ENCODE results near the gene PEMT.
"Not testable (repeated sequence)": the region's sequence is repeated elsewhere in the genome, so short reads cannot be mapped to it uniquely, and the experiment has no call there.

The PEMT gene

DNA sequence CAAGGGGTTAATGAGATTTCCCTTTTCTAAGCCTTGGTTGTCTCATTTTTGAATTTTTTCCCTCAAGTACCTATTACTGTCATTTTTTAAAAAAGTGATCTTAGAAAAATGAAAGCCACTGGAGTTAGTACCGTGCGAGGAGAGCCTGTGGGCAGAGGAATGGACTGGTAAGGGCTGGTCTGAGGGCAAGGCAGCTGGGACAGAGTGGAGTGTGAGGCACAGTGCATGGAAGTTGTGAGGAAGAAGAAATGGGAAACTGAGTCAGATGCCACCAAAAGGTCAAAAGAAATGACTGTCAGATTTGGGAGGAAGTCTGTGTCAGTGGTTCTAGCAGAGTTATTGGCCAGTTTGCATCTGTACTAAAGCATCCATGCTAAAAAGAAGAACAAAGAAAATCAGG is 103.5 kb downstream of the PEMT start:
- no peak for DNase-seq (ENCODE audit: low read depth)

DNA sequence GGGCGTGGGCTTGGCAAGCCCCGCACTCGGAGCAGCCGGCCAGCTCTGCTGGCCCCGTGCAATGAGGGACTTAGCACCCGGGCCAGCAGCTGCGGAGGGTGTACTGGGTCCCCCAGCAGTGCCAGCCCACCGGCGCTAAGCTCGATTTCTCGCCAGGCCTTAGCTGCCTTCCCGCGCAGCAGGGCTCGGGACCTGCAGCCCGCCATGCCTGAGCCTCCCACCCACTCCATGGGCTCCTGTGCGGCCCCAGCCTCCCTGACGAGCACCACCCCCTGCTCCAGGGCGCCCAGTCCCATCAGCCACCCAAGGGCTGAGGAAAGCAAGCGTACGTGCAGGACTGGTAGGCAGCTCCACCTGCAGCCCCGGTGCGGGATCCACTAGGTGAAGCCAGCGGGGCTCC is 105.1 kb downstream of the PEMT start:
- not testable (repeated sequence) for DNase-seq (ENCODE audit: low read depth)

GRCh38 chr17:17485420-17485819 is 106.1 kb downstream of the PEMT start:
- DNase-seq (ENCODE audit: low read depth): no peak

- DNase-seq (ENCODE audit: low read depth): no peak
Observed at GRCh38 chr17:17484451-17484899, 107.0 kb downstream of the PEMT start.

GRCh38 chr17:17481860-17482259 is 109.6 kb downstream of the PEMT start:
- DNase-seq (ENCODE audit: low read depth): no peak

DNA sequence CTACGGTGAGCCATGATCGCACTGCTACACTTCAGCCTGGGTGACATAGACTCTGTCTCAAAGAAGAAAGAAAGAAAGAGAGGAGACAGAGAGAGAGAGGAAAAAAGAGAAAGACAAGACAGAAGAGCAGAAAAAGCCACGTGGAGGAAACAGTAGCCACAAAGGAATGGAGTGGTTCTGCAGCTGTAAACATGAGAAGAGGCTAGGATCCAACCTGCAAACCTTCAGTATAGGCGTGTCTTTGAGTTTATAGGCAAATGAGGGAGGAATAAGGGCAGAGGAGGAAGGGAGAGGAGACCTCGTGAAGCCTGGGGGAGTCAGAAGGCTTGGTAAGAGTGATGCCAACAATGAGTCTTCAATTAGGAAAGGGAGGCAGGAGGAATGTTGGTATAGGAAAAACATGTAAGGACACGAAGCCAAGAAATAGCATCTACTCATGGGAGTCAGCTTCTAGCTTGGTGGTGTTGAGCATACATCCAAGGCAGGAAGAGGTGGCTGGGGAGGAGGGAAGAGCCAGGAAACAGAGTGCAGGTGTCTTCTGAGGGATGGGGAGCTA is 110.8 kb downstream of the PEMT start:
- no peak for DNase-seq (ENCODE audit: low read depth)

- no peak for DNase-seq (ENCODE audit: low read depth)
Observed at GRCh38 chr17:17479209-17479608, 112.3 kb downstream of the PEMT start.

- peak; percentile 95 for DNase-seq (ENCODE audit: low read depth)
Observed at GRCh38 chr17:17476865-17477467, 114.5 kb downstream of the PEMT start, which contains the start of gene MED9. MED9 (plus strand) TSS chr17:17477000; CDS start chr17:17477042, 42 bp downstream.

- DNase-seq (ENCODE audit: low read depth): no peak
Observed at GRCh38 chr17:17474341-17474740, 117.2 kb downstream of the PEMT start.

GRCh38 chr17:17472333-17472920 is 119.1 kb downstream of the PEMT start:
- DNase-seq (ENCODE audit: low read depth): no peak

DNA sequence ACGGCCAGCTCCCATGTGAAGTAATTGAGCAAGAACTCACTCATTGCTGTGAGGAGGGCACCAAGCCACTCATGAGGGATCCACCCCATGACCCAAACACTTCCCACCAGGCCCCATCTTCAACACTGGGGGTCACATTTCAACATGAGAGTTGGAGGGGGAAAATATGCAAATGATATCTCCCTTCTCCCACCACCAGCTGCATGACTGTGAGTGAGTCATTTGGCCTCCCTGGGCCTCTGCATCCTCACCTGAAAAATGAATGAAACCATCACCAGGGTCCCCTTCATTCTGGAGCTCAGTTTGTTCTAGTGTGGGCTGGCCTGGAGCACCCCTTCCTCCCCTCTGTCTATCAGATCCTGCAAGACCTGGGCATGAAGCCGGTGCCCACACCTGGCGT is 121.5 kb downstream of the PEMT start:
- no peak for DNase-seq (ENCODE audit: low read depth)

DNA sequence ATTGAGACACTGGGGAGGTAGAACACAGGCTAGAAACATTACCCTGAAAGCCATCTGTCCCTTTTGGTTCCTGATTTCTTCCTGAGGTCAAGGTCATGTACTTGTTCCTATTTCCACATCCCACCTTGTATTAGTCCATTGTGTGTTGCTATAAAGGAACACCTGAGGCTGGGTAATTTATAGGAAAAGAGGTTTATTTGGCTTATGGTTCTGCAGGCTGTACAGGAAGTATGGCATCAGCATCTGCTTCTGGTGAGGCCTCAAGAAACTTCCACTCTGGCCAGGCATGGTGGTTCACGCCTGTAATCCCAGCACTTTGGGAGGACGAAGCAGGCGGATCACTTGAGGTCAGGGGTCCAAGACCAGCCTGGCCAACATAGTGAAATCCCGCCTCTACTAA is 122.2 kb downstream of the PEMT start:
- DNase-seq (ENCODE audit: low read depth): no peak

GRCh38 chr17:17468217-17469010 is 123.1 kb downstream of the PEMT start:
- no peak for DNase-seq (ENCODE audit: low read depth)

- DNase-seq (ENCODE audit: low read depth): no peak
Observed at GRCh38 chr17:17467720-17468119, 123.8 kb downstream of the PEMT start.

DNA sequence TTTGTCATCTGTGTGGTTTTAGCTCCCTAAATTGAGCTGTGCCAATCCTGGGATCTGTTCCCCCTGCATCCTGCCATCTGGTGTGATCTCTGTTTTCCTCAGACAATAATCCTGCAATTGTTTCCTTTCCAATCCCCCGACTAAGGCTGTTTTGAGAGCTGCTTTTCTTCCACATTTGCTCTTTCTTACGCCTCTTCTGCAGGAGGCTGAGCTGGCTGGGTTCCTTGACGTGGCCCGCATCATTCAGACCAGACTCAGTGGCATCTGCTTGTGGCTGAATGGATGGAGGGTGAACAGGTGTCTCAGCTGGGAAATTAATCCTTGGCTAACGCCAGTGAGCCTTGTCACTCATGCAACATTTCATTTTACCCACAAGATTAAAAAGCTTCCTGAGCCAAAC is 124.5 kb downstream of the PEMT start:
- no peak for DNase-seq (ENCODE audit: low read depth)

- DNase-seq (ENCODE audit: low read depth): no peak
Observed at GRCh38 chr17:17466511-17466910, 125.0 kb downstream of the PEMT start.

DNA sequence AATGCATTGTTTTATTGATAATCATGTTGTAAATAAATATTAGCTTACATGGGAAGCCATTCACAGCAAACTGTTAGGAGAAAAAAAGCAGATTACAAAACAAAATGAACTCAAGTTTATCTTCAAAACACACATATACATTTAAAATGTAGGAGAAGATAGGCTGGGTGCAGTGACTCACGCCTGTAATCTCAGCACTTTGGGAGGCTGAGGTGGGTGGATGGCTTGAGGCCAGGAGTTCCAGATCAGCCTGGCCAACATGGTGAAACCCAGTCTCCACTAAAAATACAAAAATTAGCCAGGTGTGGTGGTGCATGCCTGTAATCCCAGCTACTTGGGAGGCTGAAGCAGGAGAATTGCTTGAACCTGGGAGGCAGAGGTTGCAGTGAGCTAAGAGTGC is 125.6 kb downstream of the PEMT start:
- not testable (repeated sequence) for DNase-seq (ENCODE audit: low read depth)

DNA sequence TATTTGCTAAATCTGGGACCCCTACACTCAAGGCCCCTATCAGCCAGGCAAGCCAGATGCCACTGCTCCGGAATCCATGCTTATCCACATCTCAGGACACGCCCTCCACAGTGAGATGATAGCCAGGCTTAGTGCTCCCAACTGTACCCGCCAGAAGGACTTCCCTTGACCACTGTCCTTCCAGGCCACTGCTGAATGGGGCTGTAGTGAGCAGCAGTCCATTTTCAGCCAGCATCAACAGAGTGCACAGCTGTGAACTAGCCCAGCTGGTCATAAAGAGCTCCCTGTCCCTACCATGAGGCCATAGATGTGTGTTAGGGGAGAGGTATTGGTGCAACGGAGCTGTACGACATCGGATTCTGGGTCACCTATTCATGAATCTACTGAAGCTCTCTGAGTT is 127.7 kb downstream of the PEMT start:
- DNase-seq (ENCODE audit: low read depth): no peak

GRCh38 chr17:17462048-17462824 is 129.3 kb downstream of the PEMT start:
- DNase-seq (ENCODE audit: low read depth): no peak

GRCh38 chr17:17460038-17460437 is 131.5 kb downstream of the PEMT start:
- DNase-seq (ENCODE audit: low read depth): no peak

GRCh38 chr17:17457680-17458079 is 133.8 kb downstream of the PEMT start:
- no peak for DNase-seq (ENCODE audit: low read depth)

GRCh38 chr17:17456251-17456650 is 135.3 kb downstream of the PEMT start:
- DNase-seq (ENCODE audit: low read depth): no peak

Data from activated T-helper 9 cell treated with anti-CD3 and anti-CD28 coated beads, Interleukin-2, amount 50 U/mL, for 16 hours (primary cell).